GM12865 (cell line): ENCODE measurements around the gene NAA16.
"Not testable (repeated sequence)": the region's sequence is repeated elsewhere in the genome, so short reads cannot be mapped to it uniquely, and the experiment has no call there.

Experiments
- DNase-seq: peaks from one replicate; pipeline ENCODE4 v3.0.0; 2010; ENCODE audit warnings: low read depth
- H3K4me3 ChIP-seq: 2 replicates; pipeline ENCODE4 v1.5.1; 2011; ENCODE audit warnings: mild to moderate bottlenecking, low read depth, low read length, control low read depth
- TF ChIP-seq, protein P1 (sequence below): IDR thresholded peaks from 2 replicates; pipeline ENCODE4 v1.5.1; 2011; ENCODE audit warnings: low read length, control low read depth, low read depth, inconsistent platforms; ENCODE audit not compliant: insufficient read depth; ENCODE audit errors: missing control alignments

The NAA16 gene

DNA sequence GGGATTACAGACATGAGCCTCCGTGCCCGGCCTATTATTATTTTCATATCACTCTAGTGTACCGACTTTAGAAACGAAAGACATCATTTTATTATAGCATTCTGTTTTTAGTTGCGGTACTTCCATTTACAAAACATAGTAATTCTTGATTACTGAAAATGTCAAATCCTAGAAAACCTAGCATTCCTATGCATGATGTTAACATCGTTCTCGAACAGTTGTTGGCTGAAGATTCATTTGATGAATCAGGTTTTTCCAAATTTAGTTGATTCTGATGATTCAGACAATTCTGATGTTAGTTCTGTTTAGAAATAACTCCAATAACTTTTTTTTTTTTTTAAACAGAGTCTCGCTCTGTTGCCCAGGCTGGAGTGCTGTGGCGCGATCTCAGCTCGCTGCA, 36.2 kb upstream of the NAA16 start:
- no peak for DNase-seq
- TF ChIP-seq, protein P1, sequence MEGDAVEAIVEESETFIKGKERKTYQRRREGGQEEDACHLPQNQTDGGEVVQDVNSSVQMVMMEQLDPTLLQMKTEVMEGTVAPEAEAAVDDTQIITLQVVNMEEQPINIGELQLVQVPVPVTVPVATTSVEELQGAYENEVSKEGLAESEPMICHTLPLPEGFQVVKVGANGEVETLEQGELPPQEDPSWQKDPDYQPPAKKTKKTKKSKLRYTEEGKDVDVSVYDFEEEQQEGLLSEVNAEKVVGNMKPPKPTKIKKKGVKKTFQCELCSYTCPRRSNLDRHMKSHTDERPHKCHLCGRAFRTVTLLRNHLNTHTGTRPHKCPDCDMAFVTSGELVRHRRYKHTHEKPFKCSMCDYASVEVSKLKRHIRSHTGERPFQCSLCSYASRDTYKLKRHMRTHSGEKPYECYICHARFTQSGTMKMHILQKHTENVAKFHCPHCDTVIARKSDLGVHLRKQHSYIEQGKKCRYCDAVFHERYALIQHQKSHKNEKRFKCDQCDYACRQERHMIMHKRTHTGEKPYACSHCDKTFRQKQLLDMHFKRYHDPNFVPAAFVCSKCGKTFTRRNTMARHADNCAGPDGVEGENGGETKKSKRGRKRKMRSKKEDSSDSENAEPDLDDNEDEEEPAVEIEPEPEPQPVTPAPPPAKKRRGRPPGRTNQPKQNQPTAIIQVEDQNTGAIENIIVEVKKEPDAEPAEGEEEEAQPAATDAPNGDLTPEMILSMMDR = no peak
- H3K4me3 ChIP-seq = no peak overlapping the region

DNA sequence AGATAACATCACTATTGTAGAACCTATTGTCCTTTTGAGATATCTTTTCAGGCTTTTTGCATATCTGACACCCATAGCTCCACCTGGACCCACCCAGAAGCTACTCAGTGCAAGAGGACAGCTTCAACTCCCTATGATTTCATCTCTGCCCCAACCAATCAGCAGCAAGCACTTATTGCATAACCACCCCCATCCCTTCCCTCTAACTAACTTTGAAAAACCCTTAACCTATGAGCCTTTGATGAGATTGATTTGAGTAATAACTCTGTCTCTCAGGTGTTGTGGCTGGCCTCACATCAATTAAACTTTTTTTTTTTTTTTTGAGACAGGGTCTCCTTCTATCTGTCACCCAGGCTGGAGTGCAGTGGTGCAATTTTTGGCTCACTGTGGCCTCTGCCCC, 34.2 kb upstream of the NAA16 start:
- no peak overlapping the region for H3K4me3 ChIP-seq
- no peak for DNase-seq
- TF ChIP-seq, protein P1 = no peak

DNA sequence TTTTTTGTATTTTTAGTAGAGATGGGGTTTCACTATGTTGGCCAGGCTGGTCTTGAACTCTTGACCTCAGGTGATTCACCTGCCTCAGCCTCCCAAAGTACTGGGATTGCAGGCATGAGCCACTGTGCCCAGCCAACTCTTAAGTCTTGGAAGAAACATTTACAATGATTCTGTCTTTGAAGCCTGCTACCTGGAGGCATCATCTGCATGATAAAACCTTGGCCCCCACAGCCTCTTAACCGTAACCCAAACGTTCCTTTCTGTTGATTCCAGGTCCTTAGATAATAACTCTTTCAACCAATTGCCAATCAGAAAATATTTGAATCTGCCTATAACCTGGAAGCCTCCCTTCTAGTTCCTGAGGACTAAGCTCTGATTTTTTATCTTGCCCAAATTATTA, 31.9 kb upstream of the NAA16 start:
- DNase-seq, H3K4me3 ChIP-seq: not testable (repeated sequence)

DNA sequence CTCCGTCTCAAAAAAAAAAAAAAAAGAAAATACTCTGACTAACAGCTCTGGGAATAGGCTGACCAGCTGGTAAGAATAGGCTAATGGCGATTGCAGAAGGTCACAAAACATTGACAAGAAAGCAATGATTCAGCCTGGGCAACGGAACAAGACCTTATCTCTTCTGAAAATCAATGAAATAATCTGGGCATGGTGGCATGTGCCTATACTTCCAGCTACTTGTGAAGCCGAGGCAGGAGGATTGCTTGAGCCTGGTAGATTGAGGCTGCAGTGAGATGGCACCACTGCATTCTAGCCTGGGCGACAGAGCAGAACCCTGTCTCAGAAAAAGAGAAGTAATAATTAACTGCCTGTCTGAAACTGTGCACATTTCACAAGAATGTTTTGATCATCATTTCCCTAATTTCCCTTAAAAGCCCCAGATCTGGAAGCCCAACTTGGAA, 28.9 kb upstream of the NAA16 start:
- TF ChIP-seq, protein P1 = no peak
- no peak overlapping the region for H3K4me3 ChIP-seq
- no peak for DNase-seq

DNA sequence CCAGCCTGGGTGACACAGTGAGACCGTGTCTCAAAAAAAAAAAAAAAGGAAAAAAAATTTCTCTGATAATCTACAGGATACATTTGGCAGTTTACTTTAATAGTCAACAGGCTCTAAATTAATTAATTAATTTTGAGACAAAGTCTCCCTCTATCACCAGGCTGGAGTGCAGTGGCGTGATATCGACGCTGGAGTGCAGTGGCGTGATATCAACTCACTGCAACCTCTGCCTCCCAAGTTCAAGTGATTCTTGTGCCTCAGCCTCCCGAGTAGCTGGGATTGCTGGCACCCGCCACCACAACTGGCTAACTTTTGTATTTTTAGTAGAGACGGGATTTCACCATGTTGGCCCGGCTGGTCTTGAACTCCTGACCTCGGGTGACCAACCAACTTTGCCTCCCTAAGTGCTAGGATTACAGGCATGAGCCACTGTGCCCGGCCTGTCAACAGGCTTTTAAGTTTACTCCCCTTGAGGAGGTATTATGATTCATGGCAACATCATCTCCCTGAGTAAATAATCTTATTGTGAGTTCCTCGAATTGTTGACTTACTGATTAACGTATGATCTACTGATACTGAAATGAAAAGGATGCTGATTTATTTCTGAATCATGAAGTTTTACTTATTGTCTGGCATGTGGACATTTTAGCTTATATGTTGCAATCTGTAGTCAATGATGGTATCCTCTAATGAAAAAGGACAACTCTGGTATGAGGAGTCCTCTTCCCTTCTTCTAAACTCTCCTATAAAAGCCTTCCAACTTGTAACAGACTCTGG, 26.4 kb upstream of the NAA16 start:
- no peak for DNase-seq
- H3K4me3 ChIP-seq = no peak overlapping the region
- TF ChIP-seq, protein P1 = no peak

DNA sequence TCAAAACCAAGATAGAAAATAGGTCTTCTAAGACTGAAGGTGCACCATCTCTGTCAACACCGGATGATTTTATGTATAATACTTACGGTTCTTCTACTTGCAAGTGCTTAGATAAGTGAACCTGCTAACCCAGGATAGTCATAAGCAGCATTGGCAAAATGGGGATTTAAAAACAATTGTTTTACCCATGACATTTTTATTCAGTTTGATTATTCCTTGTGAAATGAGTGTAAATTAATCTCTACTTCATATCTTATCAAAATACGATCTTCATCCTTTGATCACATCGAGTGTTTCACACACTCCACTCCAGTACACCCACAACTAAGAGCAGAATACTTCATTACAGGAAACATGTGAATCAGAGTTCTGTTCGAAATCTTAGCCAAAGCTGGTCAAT, 24.7 kb upstream of the NAA16 start:
- no peak for DNase-seq
- no peak overlapping the region for H3K4me3 ChIP-seq
- TF ChIP-seq, protein P1 = no peak

DNA sequence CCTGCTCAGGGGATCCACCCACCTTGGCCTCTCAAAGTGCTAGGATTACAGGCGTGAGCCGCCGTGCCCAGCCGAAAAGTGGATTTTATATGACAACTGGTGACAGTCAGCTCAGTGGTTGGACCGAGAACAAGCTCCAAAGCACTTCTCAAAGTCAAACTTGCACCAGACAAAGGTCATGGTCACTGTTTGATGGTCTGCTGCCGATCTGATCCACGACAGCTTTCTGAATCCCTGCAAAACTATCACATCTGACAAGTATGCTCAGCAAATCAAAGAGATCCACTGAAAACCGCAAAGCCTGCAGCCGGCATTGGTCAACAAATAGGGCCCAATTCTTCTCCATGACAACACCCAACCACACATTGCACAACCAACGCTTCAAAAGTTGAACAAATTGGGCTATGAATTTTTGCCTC, 21.6 kb upstream of the NAA16 start:
- no peak overlapping the region for H3K4me3 ChIP-seq
- TF ChIP-seq, protein P1 = no peak
- no peak for DNase-seq
